Pancreas (tissue), 10 donors: ENCODE measurements around the gene DNMT1. TPM values are rescaled to one million over a fixed set of nuclear protein-coding genes. Genes with fewer than 3 reads are reported as not detected.

ENCODE experiments used
- ATAC-seq, 4 donors: fragments of 200-7000 bp; cut with Tn5 transposase; one replicate each; pipeline versions ENCODE4 v1.8.0 to v1.9.1; 2020; ENCODE audit warnings: mild to moderate bottlenecking in 4 of 4, moderate library complexity in 4 of 4
- DNase-seq, 6 donors: peaks; one replicate each; pipeline ENCODE4 v3.0.0-alpha.2; 2020
- FAIRE-seq: peaks from 2 replicates; lab custom pipeline; 2012; peaks lifted over from hg19 to GRCh38; lab: Jason Lieb, UNC
- H3K27ac ChIP-seq, 4 donors: fragments of 200-600 bp; sonication (generic); 1 replicate in 3 of 4; 2 replicates in 1 of 4; pipeline versions ENCODE4 v1.5.0 to v1.8.0; 2020
- H3K27me3 ChIP-seq, 4 donors: fragments of 200-600 bp; one replicate each; pipeline ENCODE4 v1.8.0; 2021
- H3K36me3 ChIP-seq, 3 donors: fragments of 200-600 bp; sonication (generic) in 1 of 3; one replicate each; pipeline versions ENCODE4 v1.5.0 to v1.8.0; 2020 to 2021
- H3K4me1 ChIP-seq, 3 donors: fragments of 200-600 bp; one replicate each; pipeline ENCODE4 v1.8.0; 2021
- H3K4me3 ChIP-seq, 4 donors: fragments of 200-600 bp; sonication (generic) in 2 of 4; one replicate each; pipeline versions ENCODE4 v1.5.0 to v1.8.0; 2020 to 2021
- H3K9me3 ChIP-seq, 4 donors: fragments of 200-600 bp; one replicate each; pipeline ENCODE4 v1.8.0; 2021
- CTCF ChIP-seq, 4 donors: fragments of 200-600 bp; sonication (generic) in 3 of 4; IDR thresholded peaks; one replicate each; pipeline versions ENCODE4 v1.5.0 to v1.8.0; 2021; ENCODE audit warnings: antibody characterized with exemption in 4 of 4
- WGBS, 2 donors: extraction: QIAGEN DNeasy Blood & Tissue Kit; methylation state at CpG; one replicate each; pipeline ENCODE4 v1.1.7; 2013; 5-methylcytosine and 5-hydroxymethylcytosine counted together
- intact Hi-C, 3 donors: fragments of 100-400 bp; cut with DNase I; formaldehyde crosslinking; loops; one replicate each; pipeline versions ENCODE4 v1.11.1 to v1.14.2; 2022
- microRNA-seq, 2 donors: library from miRNA; unstranded; fragments of <30 nt; microRNA quantifications; one replicate each; pipeline versions ENCODE4 to v1.1.0, GENCODE V29; 2019 to 2020
- polyA plus RNA-seq, 2 donors: library from polyadenylated mRNA; stranded (reverse); fragments of 200-250 nt; gene quantifications; one replicate each; pipeline ENCODE4 v1.2.3, GENCODE V29; 2013
- total RNA-seq, 6 donors: library from RNA; stranded (reverse); fragmentation: NEBNext Ultra II Directional in 4 of 6; extraction: Animal tissue kit (Norgen Biotek cat#: 25700) in 4 of 6; gene quantifications; one replicate each; pipeline versions ENCODE4 v1.2.1 to v1.2.4, GENCODE V29; 2021 to 2023
- donor health status: healthy with polysubstance abuse.
- donor health status: DM: no; HTN: no; CAD: no; lungs with moderate emphysema.
- donor health status: DM: no; HTN: no; CAD: no.
- donor health status: control.
- donor health status: control.
- donor health status: Bipolar disorder and iron deficiency.
- donor health status: DM: yes; HTN: yes; CAD: no.
- donor health status: DM: no; HTN: no; CAD: no.
- donor health status: DM: no; HTN: no; CAD: no.
- donor health status: DM: yes; HTN: yes; CAD: no.

The DNMT1 gene
- total and polyA plus RNA-seq, 8 donors, result 11.4 to 28.7 (median 18.3) TPM

GRCh38 chr19:10084803-10085202 lies 110.0 kb downstream of the DNMT1 start:
- intact Hi-C loops, result no loop called here
- Histone ChIP-seq H3K36me3 (no peaks in the 10 kb centered on the region), H3K4me3 (no peak overlapping the region), H3K27me3 (no peaks in the 10 kb centered on the region), H3K9me3 (no peaks in the 10 kb centered on the region), H3K4me1 (no peaks in the 10 kb centered on the region), H3K27ac (no peak overlapping the region)
- peak in 1 of 6 donors; percentile 5 for DNase-seq
- ATAC-seq, result no peak
- 72 to 84% methylated on average over 3 of the region's 3 CpGs for WGBS, 2 donors
- no peak for FAIRE-seq
- TF ChIP-seq CTCF (IDR thresholded peaks at IDR 0.05), result no peak

- Histone ChIP-seq H3K4me3 (no peak overlapping the region), H3K27ac (no peak overlapping the region), H3K4me1 (no peaks in the 10 kb centered on the region), H3K27me3 (no peaks in the 10 kb centered on the region), H3K36me3 (no peaks in the 10 kb centered on the region), H3K9me3 (no peaks in the 10 kb centered on the region)
- FAIRE-seq, result no peak
- intact Hi-C loops, result no loop called here
- TF ChIP-seq CTCF (IDR thresholded peaks at IDR 0.05), result no peak
- 79% methylated on average over 9 of the region's 9 CpGs for WGBS, 2 donors
- no peak for DNase-seq
- ATAC-seq, result no peak
These were observed 110.8 kb downstream of the DNMT1 start for GRCh38 chr19:10083911-10084310.

Small RNA genes within 50 kb of the gene (microRNA-seq; reads per million reads assigned to microRNA genes)
- gene MIR4322, result 0 reads per million in 2 donors

Other genes starting within 250 kb of the DNMT1 start
- 1 to 10 TPM; 1.0 to 4.0 (median 2.0) TPM for gene COL5A3, start 184.4 kb downstream of the DNMT1 start, total RNA-seq
- 1 to 10 TPM; 6.4 to 8.7 TPM for gene COL5A3, start 184.4 kb downstream of the DNMT1 start, polyA plus RNA-seq
- not detected for gene RDH8, start 181.5 kb downstream of the DNMT1 start, total RNA-seq
- gene RDH8, start 181.5 kb downstream of the DNMT1 start, polyA plus RNA-seq, result not detected
- 10 to 100 TPM in 5 of 6 donors, 1 to 10 TPM in 1; 7.9 to 19.9 (median 14.5) TPM for gene SHFL, start 108.6 kb downstream of the DNMT1 start, total RNA-seq
- 10 to 100 TPM; 39.6 to 41.0 TPM for gene SHFL, start 108.6 kb downstream of the DNMT1 start, polyA plus RNA-seq
- 1 to 10 TPM in 1 of 6 donors, under 1 TPM in 5; 0.12 to 1.1 (median 0.74) TPM for gene ANGPTL6, start 92.3 kb downstream of the DNMT1 start, total RNA-seq
- gene ANGPTL6, start 92.3 kb downstream of the DNMT1 start, polyA plus RNA-seq, result 1 to 10 TPM; 1.2 to 1.7 TPM
- gene PPAN, start 88.6 kb downstream of the DNMT1 start, total RNA-seq, result 10 to 100 TPM in 5 of 6 donors, 1 to 10 TPM in 1; 9.3 to 32.0 (median 15.8) TPM
- gene PPAN, start 88.6 kb downstream of the DNMT1 start, polyA plus RNA-seq, result 10 to 100 TPM; 55.9 to 67.9 TPM
- gene P2RY11, start 83.3 kb downstream of the DNMT1 start, total RNA-seq, result 1 to 10 TPM; 2.5 to 8.5 (median 5.8) TPM
- 10 to 100 TPM; 17.4 TPM for gene P2RY11, start 83.3 kb downstream of the DNMT1 start, polyA plus RNA-seq
- 100 to 1,000 TPM; 146 to 215 (median 181) TPM for gene EIF3G, start 75.1 kb downstream of the DNMT1 start, total RNA-seq
- 100 to 1,000 TPM; 169 to 228 TPM for gene EIF3G, start 75.1 kb downstream of the DNMT1 start, polyA plus RNA-seq
- gene S1PR2, start 36.4 kb upstream of the DNMT1 start, total RNA-seq, result 1 to 10 TPM; 1.9 to 4.8 (median 3.0) TPM
- 1 to 10 TPM; 1.6 to 2.0 TPM for gene S1PR2, start 36.4 kb upstream of the DNMT1 start, polyA plus RNA-seq
- gene MRPL4, start 57.3 kb upstream of the DNMT1 start, total RNA-seq, result 10 to 100 TPM in 4 of 6 donors, 1 to 10 TPM in 2; 9.9 to 17.6 (median 14.9) TPM
- gene MRPL4, start 57.3 kb upstream of the DNMT1 start, polyA plus RNA-seq, result 10 to 100 TPM; 23.5 to 34.4 TPM
- gene ICAM1, start 76.2 kb upstream of the DNMT1 start, total RNA-seq, result 10 to 100 TPM in 2 of 6 donors, 1 to 10 TPM in 4; 2.2 to 32.4 (median 5.7) TPM
- 10 to 100 TPM in 1 of 2 donors, 1 to 10 TPM in 1; 7.2 to 13.5 TPM for gene ICAM1, start 76.2 kb upstream of the DNMT1 start, polyA plus RNA-seq
- under 1 TPM in 5 of 6 donors, not detected in 1; 0.13 to 0.56 (median 0.20) TPM for gene ICAM4, start 92.0 kb upstream of the DNMT1 start, total RNA-seq
- gene ICAM4, start 92.0 kb upstream of the DNMT1 start, polyA plus RNA-seq, result under 1 TPM in 1 of 2 donors, not detected in 1; 0.27 TPM
- gene ICAM5, start 95.0 kb upstream of the DNMT1 start, total RNA-seq, result under 1 TPM in 5 of 6 donors, not detected in 1; 0.08 to 0.22 (median 0.17) TPM
- under 1 TPM; 0.26 to 0.30 TPM for gene ICAM5, start 95.0 kb upstream of the DNMT1 start, polyA plus RNA-seq
- gene ZGLP1, start 114.9 kb upstream of the DNMT1 start, total RNA-seq, result 1 to 10 TPM in 4 of 6 donors, under 1 TPM in 2; 0.91 to 3.0 (median 1.5) TPM
- gene ZGLP1, start 114.9 kb upstream of the DNMT1 start, polyA plus RNA-seq, result 10 to 100 TPM; 37.6 to 44.0 TPM
- gene FDX2, start 121.1 kb upstream of the DNMT1 start, total RNA-seq, result 10 to 100 TPM in 2 of 6 donors, 1 to 10 TPM in 4; 5.5 to 10.9 (median 8.7) TPM
- 10 to 100 TPM; 25.0 to 30.3 TPM for gene FDX2, start 121.1 kb upstream of the DNMT1 start, polyA plus RNA-seq
- 10 to 100 TPM in 4 of 6 donors, 1 to 10 TPM in 2; 6.0 to 17.3 (median 13.6) TPM for gene RAVER1, start 138.6 kb upstream of the DNMT1 start, total RNA-seq
- 1 to 10 TPM; 9.4 TPM for gene RAVER1, start 138.6 kb upstream of the DNMT1 start, polyA plus RNA-seq
- 10 to 100 TPM in 1 of 6 donors, 1 to 10 TPM in 5; 5.7 to 13.8 (median 7.1) TPM for gene ICAM3, start 144.7 kb upstream of the DNMT1 start, total RNA-seq
- 1 to 10 TPM; 5.2 TPM for gene ICAM3, start 144.7 kb upstream of the DNMT1 start, polyA plus RNA-seq
- gene TYK2, start 185.6 kb upstream of the DNMT1 start, total RNA-seq, result 10 to 100 TPM; 42.5 to 90.3 (median 53.3) TPM
- 100 to 1,000 TPM; 203 to 302 TPM for gene TYK2, start 185.6 kb upstream of the DNMT1 start, polyA plus RNA-seq
- 10 to 100 TPM; 41.3 to 61.0 (median 48.5) TPM for gene CDC37, start 208.6 kb upstream of the DNMT1 start, total RNA-seq
- 100 to 1,000 TPM; 226 to 266 TPM for gene CDC37, start 208.6 kb upstream of the DNMT1 start, polyA plus RNA-seq
- 10 to 100 TPM in 4 of 6 donors, 1 to 10 TPM in 2; 6.6 to 12.6 (median 11.2) TPM for gene PDE4A, start 225.6 kb upstream of the DNMT1 start, total RNA-seq
- 1 to 10 TPM; 5.0 to 8.5 TPM for gene PDE4A, start 225.6 kb upstream of the DNMT1 start, polyA plus RNA-seq